DMS153 treated with DMSO at 0.1 percent for 48 hours (cell line): Measurements from ENCODE around the gene SCN4B.
A peak's percentile ranks its signal among the peaks of the same experiment; 100 is the strongest.

Experiments used
- DNase-seq: peaks from one replicate; lab custom pipeline; 2025; ENCODE audit not compliant: unreplicated experiment; lab: John Stamatoyannopoulos, UW

SCN4B gene

DNA sequence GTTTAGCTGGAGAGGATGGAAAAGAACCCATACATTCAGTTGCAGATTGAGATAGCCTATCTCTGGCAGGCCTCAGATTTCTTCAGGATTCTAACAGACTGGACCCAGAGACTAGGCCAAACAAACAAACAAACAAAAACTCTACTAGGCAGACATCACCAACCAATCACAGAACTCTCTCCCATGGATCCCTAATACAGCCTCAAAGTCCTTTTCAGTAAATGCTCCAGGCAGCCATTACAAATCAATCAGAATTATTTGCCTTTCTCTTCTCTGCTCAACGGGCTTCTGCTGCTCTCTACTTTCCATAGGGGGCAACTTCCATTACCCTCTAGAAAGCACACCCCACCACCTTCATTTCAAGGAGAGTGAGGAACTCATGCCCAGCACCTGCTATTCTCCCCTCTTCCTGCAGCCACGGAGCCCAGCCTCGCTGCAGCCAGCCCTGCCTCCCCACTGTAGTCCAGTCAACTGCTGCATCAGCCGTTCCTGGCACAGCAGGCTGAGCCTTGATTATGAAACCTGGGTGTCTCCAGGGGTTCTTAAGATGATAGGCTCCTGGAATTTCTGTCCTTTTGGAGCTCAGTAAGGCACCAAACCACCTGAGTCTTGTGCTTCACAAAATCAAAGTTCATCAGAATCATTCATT lies 46.8 kb downstream of the SCN4B start:
- no peak for DNase-seq

DNA sequence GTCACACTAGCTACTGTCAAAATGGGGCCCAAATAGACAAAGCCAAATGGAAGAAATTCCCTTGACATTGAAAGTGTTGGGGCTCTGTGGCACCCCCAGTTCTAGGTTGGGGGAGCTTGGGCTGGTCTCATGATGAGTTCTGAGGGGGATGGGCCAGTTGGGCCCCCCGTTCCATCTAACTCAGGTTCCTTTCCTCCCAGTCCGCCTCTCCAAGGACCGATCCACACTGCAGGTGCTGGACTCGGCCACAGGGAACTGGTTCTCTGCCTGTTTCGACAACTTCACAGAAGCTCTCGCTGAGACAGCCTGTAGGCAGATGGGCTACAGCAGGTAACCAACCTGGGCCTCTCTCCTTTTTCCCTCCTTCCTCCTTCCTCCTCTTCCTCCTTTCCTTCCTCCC lies 48.1 kb downstream of the SCN4B start:
- DNase-seq: no peak

DNA sequence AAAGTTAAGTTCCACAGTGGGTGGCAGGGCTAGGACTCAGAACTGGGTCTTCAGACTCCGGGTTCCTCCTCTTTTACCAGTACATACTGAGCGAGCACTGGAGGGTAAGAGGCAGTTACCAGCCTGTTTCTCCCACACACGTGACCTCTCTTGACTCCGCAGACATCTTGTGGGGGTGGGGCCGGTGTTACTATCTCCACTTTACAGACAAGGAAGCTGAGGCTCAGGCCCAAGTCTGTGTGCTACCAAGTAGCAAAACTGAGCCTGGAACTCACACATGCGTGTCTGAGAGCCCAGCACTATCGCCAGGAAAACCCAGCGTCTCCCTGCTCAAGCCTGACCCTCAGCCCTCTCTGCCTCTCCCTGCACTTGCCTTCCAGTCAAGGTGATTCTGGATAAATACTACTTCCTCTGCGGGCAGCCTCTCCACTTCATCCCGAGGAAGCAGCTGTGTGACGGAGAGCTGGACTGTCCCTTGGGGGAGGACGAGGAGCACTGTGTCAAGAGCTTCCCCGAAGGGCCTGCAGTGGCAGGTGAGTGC lies 49.8 kb downstream of the SCN4B start:
- no peak for DNase-seq

DNA sequence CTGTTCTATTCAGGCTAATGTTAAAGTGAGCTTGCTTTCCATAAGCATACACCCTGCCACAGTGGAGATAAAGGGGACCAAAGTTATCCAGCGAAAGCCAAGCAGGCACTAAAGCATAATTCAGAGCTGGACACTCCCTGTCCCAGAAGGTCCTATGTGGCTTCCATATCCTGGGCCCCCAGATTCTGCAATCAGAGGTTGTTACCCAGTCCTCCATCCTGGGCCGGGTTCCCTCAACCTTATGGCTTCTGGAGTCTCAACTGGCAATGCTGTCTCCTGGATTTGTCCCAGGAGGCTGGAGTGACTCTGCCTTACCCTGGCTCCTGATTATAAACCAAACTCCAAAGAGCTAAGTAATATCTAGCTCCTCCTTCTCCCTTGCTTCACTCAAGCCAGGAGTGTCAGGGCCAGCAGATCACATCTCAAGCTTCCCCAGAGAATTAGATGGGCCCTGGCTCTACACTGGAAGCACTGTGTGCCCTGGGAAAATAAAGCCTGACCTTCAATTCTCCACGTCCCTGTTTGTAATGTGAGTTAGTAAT lies 51.9 kb downstream of the SCN4B start:
- no peak for DNase-seq

DNA sequence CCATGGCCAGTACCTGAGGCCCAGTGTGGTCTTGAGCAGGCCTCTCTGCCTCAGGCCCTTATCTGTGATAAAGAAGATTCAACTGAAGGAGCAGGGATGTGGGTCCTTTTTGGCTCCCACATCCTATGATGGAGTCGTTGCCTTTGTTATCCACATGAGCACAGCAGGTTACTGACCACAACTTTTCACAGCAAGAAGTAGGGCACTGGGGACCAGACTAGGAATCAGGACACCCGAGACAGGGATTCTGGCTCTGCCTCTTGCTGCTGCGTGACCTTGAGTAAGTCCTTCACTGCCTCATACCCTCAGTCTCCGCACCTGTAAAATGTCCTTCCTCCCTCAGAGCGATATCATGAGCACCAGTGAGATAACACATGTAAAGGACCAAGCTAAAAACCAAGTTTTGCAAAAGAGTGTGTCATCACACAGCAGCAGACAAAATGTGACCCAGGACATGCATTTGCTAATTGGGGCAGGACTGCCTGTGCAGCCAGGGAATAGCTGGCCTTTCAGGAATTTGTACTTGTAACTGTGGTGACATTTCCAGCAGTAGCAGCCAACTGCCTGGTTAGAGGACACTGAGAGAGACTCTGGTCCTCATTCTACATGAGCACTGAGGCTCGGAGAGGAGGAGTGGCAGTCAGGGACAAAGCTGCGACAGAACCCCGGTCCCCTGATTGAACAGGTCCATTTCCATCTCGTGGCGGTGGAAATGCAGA lies 52.6 kb downstream of the SCN4B start:
- no peak for DNase-seq

DNA sequence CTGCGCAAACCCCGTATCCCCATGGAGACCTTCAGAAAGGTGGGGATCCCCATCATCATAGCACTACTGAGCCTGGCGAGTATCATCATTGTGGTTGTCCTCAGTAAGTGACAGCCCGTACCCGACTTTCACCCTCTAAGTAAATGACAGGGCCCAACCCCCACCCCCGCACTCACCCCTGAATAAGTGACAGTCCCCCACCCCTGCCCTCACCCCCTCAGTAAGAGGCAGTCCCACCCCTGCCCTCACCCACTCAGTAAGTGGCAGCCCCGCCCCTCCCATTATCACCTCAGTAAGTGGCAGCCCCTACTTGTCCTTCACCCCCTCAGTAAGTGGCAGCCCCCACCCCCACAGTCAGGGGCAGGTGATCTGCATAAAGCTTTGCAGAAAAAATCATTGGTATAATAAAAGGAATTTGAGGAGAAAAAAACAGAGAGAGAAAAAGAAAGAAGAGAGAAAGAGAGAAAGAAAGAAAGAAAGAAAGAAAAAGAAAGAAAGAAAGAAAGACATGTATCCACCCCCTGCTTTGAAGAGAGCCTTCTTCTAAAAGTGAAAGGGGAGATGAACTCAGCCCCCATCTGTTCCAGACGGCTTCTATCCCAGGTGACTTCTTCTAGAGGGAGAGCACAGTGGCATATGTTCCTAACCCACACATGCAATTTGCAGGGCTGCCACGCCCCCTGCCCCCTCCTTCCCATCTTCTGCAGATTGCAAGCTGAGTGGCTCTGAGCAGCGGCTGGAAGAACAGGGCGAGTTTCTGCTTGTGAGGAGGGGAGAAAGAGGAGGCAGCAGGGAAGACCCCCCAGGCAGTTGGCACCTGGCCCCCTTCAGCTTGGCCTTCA lies 53.4 kb downstream of the SCN4B start:
- no peak for DNase-seq

DNA sequence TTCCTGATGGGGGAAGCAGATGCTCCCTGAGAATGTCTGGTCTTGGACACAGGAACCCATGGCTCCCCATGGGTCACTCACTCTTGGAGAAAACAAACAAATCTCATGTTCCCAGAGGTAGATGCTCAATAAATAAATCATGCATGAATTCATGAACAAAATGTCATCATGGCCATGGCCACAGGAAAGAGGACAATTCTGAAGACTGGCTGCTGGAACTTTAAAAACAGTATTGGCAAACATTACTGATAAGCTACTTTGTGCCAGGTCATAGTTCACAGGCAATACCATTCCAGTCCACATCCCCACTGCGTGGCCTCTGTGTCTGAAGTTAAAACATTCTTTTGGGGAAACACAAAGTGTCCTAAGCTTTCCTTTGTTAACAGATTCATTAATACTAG lies 56.7 kb downstream of the SCN4B start:
- DNase-seq: no peak

DNA sequence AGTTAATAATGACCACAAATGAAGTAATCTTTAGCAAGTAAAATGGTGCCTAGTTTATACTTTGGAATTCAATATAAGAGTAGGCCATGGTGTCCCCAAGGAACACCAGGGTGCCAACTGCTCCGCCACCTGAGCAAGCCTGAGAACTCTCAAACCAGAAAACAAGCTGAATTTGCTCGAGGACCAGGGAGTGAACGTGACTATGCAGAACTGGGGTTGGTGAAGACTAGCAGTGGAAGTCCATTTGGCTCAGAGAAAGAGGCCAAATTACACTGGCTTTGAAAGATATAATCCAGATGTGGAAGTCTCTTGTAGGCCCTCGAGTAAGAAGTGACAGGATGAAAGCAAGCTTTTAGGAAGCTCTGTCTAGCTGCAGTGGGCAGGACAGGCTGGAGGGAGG lies 57.1 kb downstream of the SCN4B start:
- DNase-seq: no peak

DNA sequence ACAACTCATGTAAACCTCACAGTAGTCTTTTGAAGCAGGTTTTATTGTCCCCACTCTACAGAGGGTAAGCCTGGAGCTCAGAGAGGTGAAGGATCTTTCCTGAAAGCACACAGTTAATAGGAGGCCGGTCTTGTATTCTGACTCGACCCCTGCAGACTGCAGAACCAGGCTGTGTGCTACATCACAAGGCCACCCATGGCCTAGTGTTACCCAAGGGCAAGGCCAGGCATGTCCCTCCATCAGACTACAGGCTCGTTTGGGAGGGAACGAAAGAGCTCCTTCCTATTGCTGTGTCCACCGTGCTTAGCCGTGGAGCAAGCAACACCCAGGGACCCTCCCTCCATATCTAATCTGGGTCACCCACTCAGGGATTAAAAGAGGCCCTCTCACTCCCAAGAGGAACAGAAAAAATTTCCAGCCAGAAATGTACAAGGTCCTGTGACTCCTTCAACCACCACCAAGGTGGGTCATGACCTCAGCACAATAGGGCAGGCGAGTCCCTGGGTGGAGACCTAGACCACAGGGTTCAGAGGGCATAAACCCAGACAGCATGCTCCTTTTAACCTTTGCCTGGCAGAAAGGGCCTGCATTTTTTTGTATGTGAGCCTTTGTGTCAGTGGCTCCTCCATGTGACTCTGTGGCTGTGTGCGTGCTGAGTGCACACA lies 59.6 kb downstream of the SCN4B start:
- DNase-seq: no peak

DNA sequence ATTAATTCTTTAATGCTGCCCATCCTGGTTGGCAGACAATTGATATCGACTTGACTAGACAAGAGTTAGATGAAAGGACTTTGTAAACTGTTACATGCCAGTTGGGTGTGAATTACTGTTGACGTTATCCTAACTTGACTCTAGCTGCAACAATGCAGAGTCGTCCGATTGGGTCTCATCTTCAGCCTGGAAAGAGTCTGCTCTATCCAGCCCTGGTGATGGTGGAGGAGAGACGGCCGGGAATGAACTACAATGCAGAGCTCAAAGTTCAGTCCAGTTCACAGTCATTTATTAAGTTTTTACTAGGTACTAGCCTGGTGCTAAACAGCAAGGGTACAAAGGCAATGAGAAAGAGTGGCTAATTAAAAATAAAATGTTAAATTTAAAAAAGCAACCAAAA lies 60.9 kb downstream of the SCN4B start:
- DNase-seq: no peak

DNA sequence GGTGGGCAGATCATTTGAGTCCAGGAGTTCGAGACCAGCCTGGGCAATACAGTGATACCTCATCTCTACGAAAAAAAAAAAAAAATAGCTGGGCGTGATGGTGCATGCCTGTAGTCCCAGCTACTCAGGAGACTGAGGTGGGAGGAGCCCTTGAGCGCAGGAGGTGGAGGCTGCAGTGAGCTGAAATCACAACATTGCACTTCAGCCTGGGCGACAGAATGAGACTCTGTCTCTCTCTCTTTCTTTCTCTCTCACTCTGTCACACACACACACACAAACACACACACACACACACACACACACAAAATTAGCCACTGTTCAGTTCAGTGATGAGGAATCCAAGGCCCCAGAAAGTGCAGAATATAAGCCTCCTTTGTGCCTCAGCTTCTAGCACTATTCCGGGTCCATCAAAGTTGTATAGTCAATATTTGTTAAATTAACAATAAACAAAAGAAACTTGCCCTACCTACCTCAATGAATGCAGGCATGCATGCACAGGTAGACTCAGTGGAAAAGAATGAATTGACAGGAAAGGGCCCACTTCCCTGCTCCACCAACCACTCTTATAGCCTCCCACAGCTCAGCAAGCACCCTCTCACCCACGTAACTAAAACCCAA lies 62.0 kb downstream of the SCN4B start:
- no peak for DNase-seq

DNA sequence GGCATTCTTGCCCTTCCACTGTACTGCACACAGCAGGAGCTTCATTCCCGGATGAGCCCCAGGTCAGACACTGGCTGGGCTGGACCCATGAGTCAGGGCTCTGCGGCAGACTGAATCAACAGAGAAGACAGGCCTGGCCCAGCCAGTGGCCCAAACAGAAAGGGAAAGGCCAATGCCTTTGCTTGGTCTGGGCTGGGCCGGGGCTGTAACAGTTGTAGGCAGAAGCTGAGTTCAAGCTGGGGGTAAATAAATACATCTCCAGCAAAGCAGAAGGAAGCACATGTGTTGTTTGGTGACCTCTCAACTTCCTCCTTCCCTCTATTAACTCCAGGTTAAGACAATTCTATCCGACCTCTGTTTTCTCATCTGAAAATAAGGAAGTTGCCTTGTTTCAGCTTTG lies 64.1 kb downstream of the SCN4B start:
- no peak for DNase-seq

DNA sequence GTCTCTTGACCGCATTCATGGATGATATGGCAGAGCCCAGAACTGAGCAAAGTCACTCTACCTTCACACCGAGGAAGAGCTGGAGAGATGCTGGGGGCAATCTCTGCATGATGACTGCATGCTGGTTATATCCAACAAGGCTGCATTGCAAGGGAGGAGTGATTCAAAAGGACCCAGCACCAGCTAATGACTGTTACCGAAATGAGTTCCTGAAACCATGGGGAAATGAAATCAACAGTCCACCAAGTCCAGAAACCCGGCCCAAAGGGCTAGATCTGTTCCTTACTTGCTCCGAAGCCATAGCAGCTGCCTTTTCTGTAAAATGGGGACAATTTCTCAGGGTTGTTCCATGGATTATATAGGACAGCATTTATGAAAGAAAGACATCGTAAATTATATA lies 64.7 kb downstream of the SCN4B start:
- no peak for DNase-seq

DNA sequence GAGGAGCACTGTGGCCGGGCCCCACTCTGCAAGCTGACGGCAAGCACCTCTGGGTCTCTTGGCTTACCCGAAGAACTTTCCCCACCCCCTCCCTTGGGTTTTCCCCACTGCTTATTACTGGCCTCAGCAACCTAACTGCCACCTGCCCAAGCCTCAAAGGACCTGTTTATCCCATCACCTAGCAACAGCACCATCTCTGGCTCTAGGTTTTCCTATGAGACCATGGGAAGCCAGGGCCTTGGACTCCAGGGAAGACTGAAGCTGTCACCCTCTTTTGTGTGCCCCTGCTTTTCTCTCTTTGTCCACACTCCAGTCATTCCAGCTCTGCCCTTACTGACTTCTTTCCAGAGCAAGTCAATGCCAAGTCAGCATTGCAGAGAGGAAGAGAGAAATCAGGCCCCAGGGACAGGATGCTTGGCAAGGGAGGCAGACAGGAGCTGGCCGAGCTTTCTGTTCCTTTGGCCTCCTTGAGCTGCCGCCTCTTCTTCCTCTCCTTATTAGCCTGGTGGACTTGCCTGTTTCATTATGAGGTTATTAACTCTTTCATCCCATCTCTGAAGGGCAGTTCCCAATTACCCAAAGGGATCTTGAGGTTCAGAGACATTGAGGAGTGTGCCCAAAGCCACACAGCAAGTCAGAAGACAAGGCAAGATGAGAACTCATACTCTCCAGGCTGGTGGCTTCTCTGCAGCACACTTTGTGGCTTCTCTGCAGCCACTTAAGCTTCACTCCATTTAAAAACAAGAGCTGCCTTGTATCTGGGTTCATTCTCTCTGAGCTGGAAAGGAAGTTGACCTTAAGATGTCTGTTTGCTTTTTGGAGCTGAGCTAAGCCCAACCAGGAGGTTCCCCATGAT lies 65.5 kb downstream of the SCN4B start, which contains the start of gene SMIM35:
Gene SMIM35 (minus strand): TSS at position 51 of the 856 bp plus-strand sequence. CDS start 206 bp downstream, outside the sequence.
- peak; percentile 58 for DNase-seq

DNA sequence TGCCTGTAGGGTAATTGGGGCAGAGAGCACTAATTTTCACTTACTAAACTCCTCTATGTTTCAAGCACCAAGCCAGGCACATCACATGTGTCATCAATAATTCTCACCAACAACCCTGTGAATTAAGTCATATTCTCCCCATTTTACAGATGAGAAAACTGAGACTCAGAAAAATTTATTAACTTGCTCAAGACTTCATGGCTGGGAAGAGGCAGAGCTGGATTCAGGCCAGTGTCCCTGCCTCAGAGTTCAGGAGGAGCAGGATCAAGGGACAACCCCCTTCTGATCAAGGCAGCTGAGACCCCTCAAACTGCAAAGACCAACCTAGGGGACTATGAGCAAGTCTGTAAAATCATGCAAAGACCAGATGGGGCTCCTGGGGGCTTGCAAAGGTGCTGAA lies 68.0 kb downstream of the SCN4B start:
- no peak for DNase-seq

DNA sequence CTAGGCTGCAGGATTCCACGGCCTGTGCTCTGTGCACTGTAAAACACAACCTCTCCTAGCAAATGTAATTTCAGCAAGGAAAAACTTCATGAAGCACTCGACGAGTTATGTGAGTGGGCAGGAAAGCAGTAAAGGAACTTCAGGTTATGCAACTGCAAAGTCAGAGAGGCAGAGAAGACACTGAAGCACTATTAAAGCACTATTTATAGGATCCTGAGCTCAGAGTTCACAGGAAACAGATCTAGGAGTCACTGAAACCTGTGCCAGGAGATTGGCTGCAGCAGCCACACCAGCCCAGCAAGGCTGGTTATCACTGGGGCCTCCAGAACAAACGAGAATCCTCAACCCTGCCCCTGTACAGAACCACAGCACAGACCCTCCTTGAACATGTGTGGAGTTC lies 68.4 kb downstream of the SCN4B start:
- DNase-seq: no peak
